ENCODE measurements around the gene PALM3.
"Not testable (repeated sequence)": the region's sequence is repeated elsewhere in the genome, so short reads cannot be mapped to it uniquely, and the experiment has no call there.

PALM3 gene

DNA sequence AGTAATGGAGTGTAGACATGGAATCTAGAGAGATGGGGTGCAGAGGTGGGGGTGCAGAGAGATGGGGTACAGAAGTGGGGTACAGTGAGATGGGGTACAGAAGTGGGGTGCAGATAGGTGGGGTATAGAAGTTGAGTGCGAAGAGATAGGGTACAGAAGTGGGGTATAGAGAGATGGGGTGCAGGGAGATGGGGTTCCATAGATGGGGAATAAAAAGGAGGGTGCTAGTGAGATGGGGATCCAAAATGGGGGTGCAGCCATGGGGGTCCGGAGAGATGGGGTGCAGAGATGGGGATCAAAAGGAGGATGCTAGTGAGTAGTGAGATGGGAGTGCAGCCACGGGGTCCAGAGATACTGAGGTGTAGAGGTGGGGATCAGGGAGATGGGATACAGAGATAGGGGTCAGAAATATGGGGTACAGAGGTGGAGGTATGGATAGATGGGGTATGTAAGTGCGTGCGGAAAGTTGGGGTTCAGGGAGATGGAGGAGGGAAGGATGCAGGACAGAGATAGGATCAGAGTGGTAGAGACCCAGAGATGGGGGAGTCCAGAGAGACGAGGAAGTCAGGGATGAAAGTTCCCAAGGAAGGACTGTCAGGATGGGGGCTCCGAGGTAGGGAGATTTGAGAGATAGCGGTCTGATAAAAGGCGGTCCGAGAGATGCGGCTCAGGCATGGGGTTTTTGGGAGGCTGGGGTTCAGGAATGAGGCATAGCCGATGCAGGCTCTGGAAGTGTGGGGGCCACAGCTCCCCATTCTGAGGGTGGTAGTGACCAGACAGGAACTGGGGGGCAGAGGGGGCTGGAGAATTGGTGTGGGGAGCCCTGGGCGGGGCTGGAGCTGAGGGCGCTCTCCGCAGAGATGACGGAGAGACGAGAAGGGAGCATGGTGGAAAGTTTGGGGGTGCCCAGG lies 3.4 kb downstream of the PALM3 start:
- DNase-seq = no peak

DNA sequence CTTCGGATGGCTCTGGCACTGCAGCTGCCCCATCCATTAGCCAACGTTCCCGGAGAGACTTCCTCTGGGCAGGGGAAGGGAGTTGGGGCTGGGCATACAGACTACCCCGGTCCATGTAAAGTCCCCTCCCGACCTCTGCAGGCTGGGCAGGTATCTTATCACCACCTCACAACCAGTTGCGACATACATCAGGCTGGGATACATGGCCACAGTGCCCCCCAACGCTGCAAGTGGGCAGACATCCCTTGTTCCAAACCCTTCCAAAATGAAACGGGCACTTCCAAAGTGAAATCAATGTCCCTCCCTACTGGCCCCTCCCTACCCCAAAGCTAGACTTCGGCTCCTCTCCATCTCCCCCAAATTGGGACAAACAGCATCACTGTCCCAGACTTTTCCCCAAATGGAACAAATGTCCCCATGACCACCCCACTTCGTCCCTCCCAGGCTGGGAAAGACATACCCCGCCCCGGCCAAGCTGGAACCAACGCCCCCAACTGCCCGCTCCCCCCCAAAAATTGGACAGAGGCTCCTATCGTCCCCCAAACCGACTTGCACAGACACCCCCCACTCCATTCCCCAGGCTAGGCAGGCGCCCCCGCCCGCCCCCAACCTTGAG lies 5.0 kb downstream of the PALM3 start:
- peak; percentile 24 for DNase-seq

DNA sequence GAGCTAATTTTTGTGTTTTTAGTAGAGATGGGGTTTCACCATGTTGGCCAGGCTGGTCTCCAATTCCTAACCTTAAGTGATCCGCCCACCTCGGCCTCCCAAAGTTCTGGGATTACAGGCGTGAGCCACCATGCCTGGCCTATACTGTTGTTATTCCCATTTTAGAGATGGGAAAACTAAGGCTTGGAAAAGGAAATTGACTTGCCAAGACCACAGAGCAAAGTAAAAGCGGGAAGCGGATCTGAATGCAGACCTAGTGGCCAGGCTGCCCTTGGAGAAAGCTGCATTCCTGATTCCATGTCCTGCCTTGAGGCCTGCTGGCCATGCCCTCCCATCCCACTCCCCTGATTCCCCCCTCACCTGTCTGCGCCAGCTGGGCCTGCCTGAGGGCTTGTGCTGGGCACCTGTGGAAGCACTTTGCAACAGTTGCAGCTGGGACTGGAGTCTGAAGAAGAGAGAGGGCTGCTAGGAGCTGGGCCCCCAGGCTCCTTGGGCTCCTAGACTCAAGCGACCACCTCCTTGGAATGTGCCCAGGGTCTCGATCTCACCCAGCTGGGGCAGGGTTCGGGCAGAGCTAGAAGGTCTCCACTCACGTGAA lies 5.7 kb downstream of the PALM3 start:
- DNase-seq = no peak

DNA sequence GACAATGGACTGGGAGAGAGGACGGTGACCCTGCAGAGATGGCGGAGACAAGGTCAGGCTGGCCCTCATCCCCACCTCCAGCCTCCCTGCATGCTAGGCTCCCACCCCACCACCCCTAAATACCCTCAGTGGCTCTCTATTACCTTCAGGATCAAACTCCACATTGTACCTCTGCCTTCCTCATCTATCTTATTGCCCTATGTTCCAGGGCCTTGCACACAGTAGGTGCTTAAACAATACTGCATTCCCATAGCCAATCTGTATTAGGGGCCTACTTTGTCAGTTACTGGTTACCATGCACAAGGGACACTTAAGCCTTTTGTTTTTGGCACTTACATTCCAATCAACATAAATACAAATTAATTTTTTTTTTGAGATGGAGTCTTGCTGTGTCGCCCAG lies 6.5 kb downstream of the PALM3 start:
- no peak for DNase-seq

- DNase-seq = no peak
Measured at GRCh38 chr19:14054721-14055120, 7.2 kb downstream of the PALM3 start.

DNA sequence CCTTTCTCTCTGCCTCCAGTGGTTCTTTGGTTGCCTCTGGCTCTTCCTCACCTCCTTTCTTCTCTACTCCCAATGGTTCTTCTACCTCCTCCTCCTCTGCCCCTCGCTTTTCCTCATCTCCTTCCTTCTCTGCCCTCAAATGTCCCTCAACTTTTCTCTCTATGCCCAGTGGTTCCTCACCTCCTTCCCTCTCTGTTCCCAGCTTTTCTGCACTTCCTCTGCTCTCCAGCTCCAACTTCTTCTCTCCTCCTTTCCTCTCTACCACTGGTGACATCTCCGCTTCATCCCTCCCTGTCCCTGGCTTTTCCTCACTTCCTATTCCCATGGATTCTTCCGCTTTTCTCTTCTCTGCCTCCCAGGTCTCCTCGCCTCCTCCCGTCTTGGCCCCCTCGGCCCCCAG lies 7.8 kb downstream of the PALM3 start:
- no peak for DNase-seq

- DNase-seq = no peak
Measured at GRCh38 chr19:14053500-14053899, 8.4 kb downstream of the PALM3 start.

- DNase-seq = no peak
Measured at GRCh38 chr19:14053032-14053431, 8.8 kb downstream of the PALM3 start.

GRCh38 chr19:14052470-14052869 lies 9.4 kb downstream of the PALM3 start:
- no peak for DNase-seq

GRCh38 chr19:14051980-14052379 lies 9.9 kb downstream of the PALM3 start:
- no peak for DNase-seq

DNA sequence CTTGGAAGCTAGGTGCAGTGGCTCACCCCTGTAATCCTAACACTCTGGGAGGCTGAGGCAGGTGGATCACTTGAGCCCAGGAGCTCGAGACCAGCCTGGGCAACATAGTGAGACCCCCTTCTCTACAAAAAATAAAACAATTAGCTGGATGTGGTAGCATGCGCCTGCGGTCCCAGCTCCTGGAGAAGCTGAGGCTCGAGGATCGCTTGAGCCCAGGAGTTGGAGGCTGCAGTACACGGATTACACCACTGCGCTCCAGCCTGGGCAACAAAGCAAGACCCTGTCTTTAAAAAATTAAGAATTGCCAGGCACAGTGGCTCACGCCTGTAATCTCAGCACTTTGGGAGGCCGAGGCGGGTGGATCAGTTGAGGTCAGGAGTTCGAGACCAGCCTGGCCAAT lies 10.9 kb downstream of the PALM3 start:
- not testable (repeated sequence) for DNase-seq

GRCh38 chr19:14050512-14050911 lies 11.4 kb downstream of the PALM3 start:
- DNase-seq = no peak

DNA sequence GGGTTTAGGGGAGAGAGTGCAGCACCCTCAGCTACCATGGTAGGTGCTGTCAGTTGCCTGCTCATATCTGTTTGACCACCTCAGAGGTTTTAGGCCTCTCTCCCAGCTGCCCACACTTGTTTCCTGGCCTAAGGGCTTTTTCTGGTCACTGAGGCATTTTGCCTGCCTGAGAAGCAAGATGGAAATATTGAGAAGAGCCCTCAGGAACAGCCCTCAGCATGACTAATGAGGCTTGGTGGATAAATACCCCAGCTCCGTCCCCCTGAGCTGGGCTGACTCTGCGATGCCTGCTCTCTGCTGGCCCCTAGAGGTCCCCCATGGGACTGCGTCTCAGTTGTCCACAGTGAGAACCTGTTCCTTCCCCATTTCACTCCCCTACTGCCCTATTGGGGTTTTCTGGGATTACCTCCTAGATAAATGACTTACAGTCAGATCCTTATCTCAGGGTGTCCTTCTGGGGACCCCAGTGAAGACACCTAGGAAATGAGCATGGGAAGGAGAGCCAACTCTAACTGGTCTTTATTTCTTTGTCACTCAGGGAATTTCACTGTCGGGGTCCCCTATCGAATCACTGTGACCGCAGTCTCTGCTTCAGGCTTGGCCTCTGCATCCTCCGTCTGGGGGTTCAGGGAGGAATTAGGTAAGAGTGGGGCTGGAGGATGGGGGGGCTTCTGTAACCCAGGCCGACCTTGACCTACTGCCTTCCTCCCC lies 13.3 kb downstream of the PALM3 start:
- no peak for DNase-seq

GRCh38 chr19:14047866-14048265 lies 14.0 kb downstream of the PALM3 start:
- DNase-seq = not testable (repeated sequence)

GRCh38 chr19:14042659-14043608 lies 18.9 kb downstream of the PALM3 start:
- DNase-seq = peak; percentile 85

DNA sequence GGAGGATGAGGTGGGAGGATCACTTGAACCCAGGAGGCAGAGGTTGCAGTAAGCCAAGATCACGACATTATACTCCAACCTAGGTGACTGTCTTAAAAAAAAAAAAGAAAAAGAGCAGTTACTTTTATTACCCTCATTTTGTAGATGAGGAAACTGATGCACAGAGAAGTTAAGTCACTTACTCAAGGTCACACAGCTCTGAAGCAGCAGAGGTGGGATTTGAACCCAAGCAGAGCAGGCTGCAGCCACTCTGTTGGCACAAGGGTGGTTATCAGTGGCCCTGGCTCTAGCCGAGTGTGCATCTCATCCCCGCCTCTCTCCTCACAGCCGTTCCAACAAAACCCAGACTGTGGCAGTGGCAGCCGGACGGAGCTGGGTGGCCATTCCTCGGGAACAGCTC lies 22.7 kb downstream of the PALM3 start:
- DNase-seq = no peak

- no peak for DNase-seq
Measured at GRCh38 chr19:14035706-14036105, 26.2 kb downstream of the PALM3 start.

GRCh38 chr19:14035159-14035558 lies 26.7 kb downstream of the PALM3 start:
- DNase-seq = not testable (repeated sequence)

GRCh38 chr19:14033946-14034345 lies 27.9 kb downstream of the PALM3 start:
- no peak for DNase-seq

GRCh38 chr19:14031719-14032480 lies 30.0 kb downstream of the PALM3 start, which contains the start of gene IL27RA:
TSS of gene IL27RA (plus strand) at chr19:14031762. CDS start at chr19:14031873, 111 bp downstream.
- peak; percentile 85 for DNase-seq

Measured in eye (tissue), 1 donor.